ELF-1 (cell line): ENCODE data around the gene AP2A1.

Experiments used
- DNase-seq: peaks from one replicate; pipeline ENCODE4 v3.0.0-alpha.2; 2016; ENCODE audit warnings: low read depth, low spot score

AP2A1 gene

GRCh38 chr19:49855277-49855675 is 88.5 kb downstream of the AP2A1 start:
- DNase-seq, result no peak

- no peak for DNase-seq
Measured at GRCh38 chr19:49855676-49856573, 89.1 kb downstream of the AP2A1 start.

- DNase-seq, result no peak
Measured at GRCh38 chr19:49856574-49857021, 89.8 kb downstream of the AP2A1 start.
